GM21723 (cell line): ENCODE results near the gene ZFC3H1.
"Not testable (repeated sequence)": the region's sequence is repeated elsewhere in the genome, so short reads cannot be mapped to it uniquely, and the experiment has no call there.

ENCODE experiments used
- ATAC-seq: cut with Tn5 transposase; IDR thresholded peaks from one replicate; pipeline ENCODE4 v1.9.1; 2021; ENCODE audit warnings: mild to moderate bottlenecking, moderate library complexity; ENCODE audit not compliant: unreplicated experiment

ZFC3H1 gene

DNA sequence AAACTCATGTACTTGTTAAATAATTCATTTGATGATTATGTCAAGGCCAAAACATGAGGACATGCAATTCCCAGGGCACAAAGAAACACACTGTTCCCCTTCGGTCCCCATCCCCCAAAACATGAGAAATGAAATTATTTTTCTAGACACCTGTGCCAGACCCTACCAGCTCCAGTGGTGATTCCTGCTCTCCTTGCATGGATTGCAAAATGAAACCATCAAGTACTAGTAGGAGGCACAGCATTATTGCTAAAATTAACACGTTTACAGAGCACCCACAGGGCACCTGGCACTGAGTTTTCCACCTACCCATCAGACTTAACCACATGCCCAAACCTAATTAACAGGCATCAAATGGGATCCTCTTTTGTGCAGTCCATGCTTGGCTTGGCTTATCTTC is 76.6 kb downstream of the ZFC3H1 start:
- no peak for ATAC-seq

DNA sequence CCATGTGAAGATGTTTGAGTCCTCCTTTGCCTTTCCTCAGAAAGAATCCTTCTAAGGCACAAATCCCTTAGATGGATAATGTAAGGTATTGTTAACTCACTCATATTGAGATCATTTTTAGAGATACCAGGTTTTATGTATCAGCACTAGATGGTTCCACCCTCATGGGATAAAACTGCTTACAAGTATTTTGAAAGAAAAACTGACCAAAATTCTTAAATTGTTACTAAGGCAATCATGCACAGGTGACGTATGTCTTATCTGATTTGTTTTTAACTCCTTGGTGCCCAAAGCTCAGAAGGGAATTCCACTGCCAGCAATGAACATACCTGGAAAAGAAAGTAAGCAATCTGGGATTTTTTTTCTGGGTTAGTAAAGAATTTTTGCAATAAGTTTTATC is 78.4 kb downstream of the ZFC3H1 start:
- no peak for ATAC-seq

DNA sequence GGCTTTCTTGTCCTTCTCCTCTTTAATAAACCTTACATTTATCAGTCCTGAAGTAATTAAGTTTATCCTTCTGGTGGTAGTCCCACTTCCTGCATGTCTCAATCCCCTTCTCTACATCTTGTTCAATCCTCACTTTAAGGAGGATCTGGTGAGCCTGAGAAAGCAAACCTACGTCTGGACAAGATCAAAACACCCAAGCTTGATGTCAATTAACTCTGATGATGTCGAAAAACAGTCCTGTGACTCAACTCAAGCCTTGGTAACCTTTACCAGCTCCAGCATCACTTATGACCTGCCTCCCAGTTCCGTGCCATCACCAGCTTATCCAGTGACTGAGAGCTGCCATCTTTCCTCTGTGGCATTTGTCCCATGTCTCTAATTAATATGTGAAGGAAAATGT is 79.3 kb downstream of the ZFC3H1 start:
- no peak for ATAC-seq

DNA sequence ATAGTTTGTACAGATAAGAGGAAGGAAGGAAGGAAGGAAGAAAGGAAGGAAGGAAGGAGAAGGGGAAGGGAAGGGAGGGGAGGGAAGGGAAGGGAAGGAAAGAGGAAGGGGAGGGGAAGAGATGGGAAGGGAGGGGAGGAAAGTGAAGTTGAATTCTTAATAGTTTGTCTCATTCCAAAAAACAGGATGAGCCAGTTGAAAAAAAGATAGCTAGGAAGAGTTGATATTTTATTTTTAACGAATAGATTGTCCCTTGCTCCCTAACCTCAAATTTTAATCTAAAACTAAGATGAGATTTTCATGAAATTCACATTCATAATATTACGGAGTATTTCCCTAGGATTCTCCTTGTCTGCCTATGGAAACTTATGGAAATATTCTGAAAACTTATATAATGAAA is 80.7 kb downstream of the ZFC3H1 start:
- no peak for ATAC-seq

DNA sequence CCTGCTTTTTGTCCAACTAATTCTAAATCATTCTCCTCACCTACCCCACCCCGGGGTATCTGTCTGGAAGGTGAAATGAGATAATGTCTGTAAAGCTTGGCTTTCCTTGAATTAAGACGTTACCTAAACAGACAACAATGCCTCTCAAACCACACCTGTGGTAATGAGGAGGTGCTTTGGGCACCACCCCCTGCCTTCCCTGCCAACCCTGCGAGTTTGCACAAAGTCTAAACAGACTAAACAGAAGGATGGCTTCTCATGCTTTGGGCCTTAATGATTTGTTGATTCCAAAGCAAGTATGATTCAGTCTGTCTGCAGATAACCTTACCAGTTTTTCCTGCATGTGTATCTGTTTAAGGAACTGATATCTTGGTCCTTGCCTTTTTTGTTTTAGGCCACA is 82.4 kb downstream of the ZFC3H1 start:
- no peak for ATAC-seq

DNA sequence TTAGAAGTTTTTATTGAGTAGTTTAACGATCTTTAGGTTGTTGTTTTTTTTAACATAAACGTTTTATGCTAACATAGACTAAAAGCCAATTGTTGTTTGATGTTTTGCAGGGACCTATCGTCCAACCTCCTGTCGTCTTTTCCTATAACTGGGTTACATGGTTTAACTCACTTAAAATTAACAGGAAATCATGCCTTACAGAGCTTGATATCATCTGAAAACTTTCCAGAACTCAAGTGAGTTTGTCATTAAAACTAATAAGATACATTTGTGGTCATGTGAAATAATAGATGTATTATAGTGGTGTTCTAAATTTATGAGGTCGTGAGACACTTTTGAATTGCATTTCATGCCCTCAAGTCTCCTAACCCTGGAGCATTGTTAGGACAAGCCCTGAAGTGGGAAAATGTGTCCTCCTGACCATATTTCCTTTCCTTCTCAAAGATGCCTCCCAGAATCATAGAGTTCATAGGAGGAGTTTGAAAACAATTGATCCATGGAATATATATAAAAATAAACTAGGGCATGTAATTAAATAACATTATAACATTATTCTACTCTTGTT is 84.9 kb downstream of the ZFC3H1 start:
- ATAC-seq = no peak

DNA sequence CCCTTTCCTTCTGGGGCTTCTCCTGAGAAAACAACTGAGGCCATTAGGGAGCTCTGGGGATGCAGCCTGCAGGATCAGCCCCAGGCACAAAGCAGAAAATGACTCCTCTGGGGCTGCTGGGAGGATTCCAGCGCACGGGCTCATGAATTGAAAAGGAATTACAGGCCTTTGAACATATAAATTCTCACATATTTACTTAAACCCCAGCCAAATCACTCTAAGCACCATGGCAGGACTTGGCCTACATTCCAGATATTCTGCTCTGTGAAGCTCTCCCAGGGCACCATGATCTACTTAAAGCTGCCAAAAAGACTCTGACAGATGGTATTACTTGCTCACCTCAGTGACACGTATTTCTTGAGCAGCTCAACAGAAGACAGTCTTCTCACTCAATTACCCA is 87.2 kb downstream of the ZFC3H1 start:
- no peak for ATAC-seq

DNA sequence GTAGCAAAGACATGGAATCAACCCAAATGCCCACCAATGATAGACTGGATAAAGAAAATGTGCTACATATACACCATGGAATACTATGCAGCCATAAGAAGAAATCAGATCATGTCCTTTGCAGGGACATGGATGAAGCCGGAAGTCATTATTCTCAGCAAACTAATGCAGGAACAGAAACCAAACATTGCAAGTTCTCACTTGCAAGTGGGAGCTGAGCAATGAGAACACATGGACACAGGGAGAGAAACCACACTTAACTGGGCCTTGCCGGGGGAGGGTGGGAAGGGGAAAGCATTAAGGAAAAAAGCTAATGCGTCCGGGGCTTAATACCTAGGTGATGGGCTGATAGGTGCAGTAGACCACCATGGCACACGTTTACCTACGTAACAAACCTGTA is 93.8 kb downstream of the ZFC3H1 start:
- not testable (repeated sequence) for ATAC-seq

DNA sequence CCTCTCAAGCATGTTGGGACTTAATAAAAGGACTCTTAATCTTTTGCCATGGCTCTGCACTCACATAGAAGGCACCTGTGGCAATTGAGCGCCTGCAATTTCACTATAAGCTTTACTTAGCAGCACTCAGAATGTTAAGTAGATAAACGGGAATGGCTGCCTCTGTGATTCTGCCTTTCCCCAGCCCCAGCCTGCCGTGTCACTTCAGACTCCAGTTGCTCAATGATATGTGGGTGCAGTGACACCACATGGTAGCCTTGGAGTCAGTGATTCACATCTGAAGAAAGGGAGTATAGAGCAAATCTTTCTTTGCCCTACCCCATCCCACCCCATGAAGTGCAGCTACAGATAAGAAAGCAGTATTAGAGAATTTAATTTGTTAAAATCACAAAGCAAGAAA is 96.1 kb downstream of the ZFC3H1 start:
- no peak for ATAC-seq

DNA sequence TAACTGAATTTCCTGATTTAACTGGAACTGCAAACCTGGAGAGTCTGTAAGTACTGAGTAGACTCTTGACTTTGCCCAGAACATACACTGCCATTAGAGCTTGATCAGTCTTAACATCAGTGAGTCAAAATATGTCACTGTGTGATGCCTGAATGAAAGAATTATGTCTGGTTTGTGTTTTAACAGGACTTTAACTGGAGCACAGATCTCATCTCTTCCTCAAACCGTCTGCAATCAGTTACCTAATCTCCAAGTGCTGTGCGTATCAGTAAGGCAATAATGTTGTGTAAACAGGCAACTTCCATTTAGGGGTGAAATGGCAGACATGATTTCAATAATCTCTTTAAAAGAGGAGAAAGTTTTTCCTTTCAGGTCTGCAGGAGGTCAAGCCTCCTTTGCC is 97.0 kb downstream of the ZFC3H1 start:
- no peak for ATAC-seq

DNA sequence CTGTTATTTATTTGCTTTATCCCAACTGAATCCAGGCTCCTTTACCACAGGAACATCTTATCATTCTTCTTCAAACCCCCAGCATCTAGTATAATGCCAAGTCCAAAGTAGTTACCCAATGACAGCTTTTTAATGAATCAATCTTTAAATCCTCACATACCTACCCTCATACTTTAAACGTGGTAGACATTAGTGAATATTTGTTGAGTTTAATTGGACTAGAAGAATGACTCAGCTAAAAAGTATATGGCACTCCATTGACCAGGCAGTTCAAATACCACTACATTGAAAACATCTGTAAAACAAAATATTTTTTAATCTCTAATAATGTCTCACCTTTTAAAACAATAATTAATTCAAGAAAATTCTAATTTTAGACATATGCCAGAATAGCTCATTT is 98.1 kb downstream of the ZFC3H1 start:
- no peak for ATAC-seq

DNA sequence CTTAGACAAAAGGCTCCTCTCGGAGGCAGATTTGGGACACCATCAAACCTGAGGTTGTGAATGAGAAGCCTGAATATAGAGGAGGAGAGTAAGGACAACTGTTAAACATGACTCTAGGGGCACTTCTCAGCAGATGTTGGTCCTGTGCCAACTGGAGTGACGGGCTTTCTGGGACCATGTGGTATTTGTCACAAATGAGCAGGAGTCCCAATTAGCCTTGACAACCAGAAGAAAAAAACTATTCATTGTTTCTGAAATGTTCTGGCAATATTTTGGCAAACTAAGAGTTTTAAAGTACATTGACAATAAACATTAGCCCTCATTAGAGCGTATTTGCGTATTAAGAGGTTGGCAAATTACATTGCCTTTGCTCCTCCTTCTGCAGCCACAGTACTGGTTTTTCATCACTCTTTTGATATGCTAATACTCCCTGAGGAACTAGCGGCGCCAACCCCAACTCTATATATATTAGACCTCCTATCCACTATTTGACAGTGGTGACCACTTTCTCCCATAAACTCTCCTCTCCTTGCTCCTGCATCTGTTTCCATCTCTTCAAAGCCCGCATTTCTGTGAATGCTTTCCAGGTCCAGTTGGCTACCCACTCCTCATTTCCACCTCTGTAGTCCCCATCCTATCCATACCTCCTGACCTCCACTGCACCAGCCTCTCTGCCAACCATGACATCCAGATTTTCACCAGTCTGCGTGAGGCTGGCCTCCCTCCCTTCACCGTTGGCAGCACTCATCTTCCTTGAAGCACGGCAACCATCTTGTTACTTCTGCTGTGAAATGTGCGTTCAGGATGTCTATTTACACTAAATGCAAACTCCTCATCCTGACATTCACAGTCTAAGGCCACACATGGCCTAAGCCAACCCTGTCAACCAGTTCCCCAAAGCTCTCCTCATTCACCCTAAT is 100.7 kb downstream of the ZFC3H1 start:
- no peak for ATAC-seq
